ENCODE data around the gene MSMB. TPM values are rescaled to one million over a fixed set of nuclear protein-coding genes. Genes with fewer than 3 reads are reported as not detected.
A peak's percentile ranks its signal among the peaks of the same experiment; 100 is the strongest.

The MSMB gene
- polyA plus RNA-seq, 1 of the 3 experiments (the other 2 are of a cell fraction): not detected

GRCh38 chr10:46033602-46034011 is 12.5 kb downstream of the MSMB start:
- H3K4me3 ChIP-seq (ENCODE audit: low read depth in 2 of 2, low read length in 1 of 2): no peak overlapping the region
- peaks cover 16% of the 10 kb centered on the region for H3K79me2 ChIP-seq (ENCODE audit: insufficient read depth)
- H2AFZ ChIP-seq (ENCODE audit: low read depth): peak overlapping the region; percentile 98
- H3K4me1 ChIP-seq (ENCODE audit: control insufficient read depth in 1 of 2, insufficient read depth in 2 of 2, low read depth in 1 of 2, low read length in 1 of 2): peaks cover 5 to 18% of the 10 kb centered on the region in 2 experiments; a peak in 3 of 4 replicates
- CTCF ChIA-PET: interaction anchor here (1.3 kb wide), 1 partner anchor 194 kb away, joined by 5 read pairs; no protein-coding TSS in a partner anchor
- no peaks in the 10 kb centered on the region for H4K20me1 ChIP-seq (ENCODE audit: insufficient read depth)
- TF ChIP-seq SMC3 (IDR thresholded peaks at IDR 0.05; ENCODE audit: low read depth, low read length) (no peak), NFIC (IDR thresholded peaks at IDR 0.05; ENCODE audit: borderline replicate concordance) (no peak), RAD21 (IDR thresholded peaks at IDR 0.05; ENCODE audit: low read length) (no peak), FOXJ3 (CRISPR knock-in tag; IDR thresholded peaks at IDR 0.05) (no peak), SIN3A (IDR thresholded peaks at IDR 0.05; ENCODE audit: borderline replicate concordance, low read depth, low read length) (no peak), POLR2AphosphoS5 (IDR thresholded peaks at IDR 0.05; ENCODE audit: low read depth, low read length) (no peak), YY1 (IDR thresholded peaks at IDR 0.05; ENCODE audit: low read depth) (no peak), TCF12 (IDR thresholded peaks at IDR 0.05) (peak; percentile 22; the same call in 1 of the 2 replicates), NRF1 (IDR thresholded peaks at IDR 0.05; ENCODE audit: low read depth, low read length) (no peak), TAF1 (IDR thresholded peaks at IDR 0.05; ENCODE audit: borderline replicate concordance, low read depth, low read length) (no peak), MEF2A (IDR thresholded peaks at IDR 0.05; ENCODE audit: borderline replicate concordance, low read depth) (no peak), GATA2 (CRISPR knock-in tag; IDR thresholded peaks at IDR 0.05) (no peak), ELF1 (IDR thresholded peaks at IDR 0.05) (peak; percentile 54; the same call in 1 of the 2 replicates), JUND (IDR thresholded peaks at IDR 0.05) (0 out of 2 replicates have a peak, but pooled peaks have one; percentile 23), EP300 (IDR thresholded peaks at IDR 0.05; ENCODE audit: borderline replicate concordance in 1 of 2, low read depth in 1 of 2, low read length in 1 of 2) (no peak), FOSL2 (IDR thresholded peaks at IDR 0.05; ENCODE audit: borderline replicate concordance, low read depth) (no peak), RCOR1 (IDR thresholded peaks at IDR 0.05; ENCODE audit: low read length) (no peak)
- TF ChIP-seq, protein P1, sequence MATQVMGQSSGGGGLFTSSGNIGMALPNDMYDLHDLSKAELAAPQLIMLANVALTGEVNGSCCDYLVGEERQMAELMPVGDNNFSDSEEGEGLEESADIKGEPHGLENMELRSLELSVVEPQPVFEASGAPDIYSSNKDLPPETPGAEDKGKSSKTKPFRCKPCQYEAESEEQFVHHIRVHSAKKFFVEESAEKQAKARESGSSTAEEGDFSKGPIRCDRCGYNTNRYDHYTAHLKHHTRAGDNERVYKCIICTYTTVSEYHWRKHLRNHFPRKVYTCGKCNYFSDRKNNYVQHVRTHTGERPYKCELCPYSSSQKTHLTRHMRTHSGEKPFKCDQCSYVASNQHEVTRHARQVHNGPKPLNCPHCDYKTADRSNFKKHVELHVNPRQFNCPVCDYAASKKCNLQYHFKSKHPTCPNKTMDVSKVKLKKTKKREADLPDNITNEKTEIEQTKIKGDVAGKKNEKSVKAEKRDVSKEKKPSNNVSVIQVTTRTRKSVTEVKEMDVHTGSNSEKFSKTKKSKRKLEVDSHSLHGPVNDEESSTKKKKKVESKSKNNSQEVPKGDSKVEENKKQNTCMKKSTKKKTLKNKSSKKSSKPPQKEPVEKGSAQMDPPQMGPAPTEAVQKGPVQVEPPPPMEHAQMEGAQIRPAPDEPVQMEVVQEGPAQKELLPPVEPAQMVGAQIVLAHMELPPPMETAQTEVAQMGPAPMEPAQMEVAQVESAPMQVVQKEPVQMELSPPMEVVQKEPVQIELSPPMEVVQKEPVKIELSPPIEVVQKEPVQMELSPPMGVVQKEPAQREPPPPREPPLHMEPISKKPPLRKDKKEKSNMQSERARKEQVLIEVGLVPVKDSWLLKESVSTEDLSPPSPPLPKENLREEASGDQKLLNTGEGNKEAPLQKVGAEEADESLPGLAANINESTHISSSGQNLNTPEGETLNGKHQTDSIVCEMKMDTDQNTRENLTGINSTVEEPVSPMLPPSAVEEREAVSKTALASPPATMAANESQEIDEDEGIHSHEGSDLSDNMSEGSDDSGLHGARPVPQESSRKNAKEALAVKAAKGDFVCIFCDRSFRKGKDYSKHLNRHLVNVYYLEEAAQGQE (IDR thresholded peaks at IDR 0.05; ENCODE audit: low read depth, low read length): no peak
- TF ChIP-seq, protein P2, sequence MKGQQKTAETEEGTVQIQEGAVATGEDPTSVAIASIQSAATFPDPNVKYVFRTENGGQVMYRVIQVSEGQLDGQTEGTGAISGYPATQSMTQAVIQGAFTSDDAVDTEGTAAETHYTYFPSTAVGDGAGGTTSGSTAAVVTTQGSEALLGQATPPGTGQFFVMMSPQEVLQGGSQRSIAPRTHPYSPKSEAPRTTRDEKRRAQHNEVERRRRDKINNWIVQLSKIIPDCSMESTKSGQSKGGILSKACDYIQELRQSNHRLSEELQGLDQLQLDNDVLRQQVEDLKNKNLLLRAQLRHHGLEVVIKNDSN (IDR thresholded peaks at IDR 0.05; ENCODE audit: borderline replicate concordance, low read depth): no peak
- H3K27me3 ChIP-seq (ENCODE audit: insufficient read depth): no peaks in the 10 kb centered on the region
- peak overlapping the region in 1 of 2 experiments; percentile 53; a peak in 2 of 4 replicates for H3K27ac ChIP-seq (ENCODE audit: low read depth in 2 of 2, low read length in 1 of 2)
- 0 out of 2 replicates have a peak overlapping the region, but pooled peaks have one; percentile 37 for H3K4me2 ChIP-seq
- H3K9me3 ChIP-seq: no peaks in the 10 kb centered on the region
- peaks cover 8% of the 10 kb centered on the region for H3F3A ChIP-seq (replicated peaks; ENCODE audit: insufficient read depth)
- no peaks in the 10 kb centered on the region for H3K36me3 ChIP-seq (replicated peaks in 1 of 2; ENCODE audit: control insufficient read depth in 1 of 2, insufficient read depth in 2 of 2, low read length in 1 of 2)
- POLR2A ChIA-PET: no interaction called here
- no peak overlapping the region for H3K9ac ChIP-seq
- no peak for DNase-seq
- no peaks in the 10 kb centered on the region for H3K9me2 ChIP-seq
